WTC11 (cell line): ENCODE data around the gene MRPL55. TPM values are rescaled to one million over a fixed set of nuclear protein-coding genes. Genes with fewer than 3 reads are reported as not detected.

Source experiments
- ATAC-seq: fragments of 200-7000 bp; cut with Tn5 transposase; 2 replicates; pipeline ENCODE4 v1.10.0; 2021; ENCODE audit warnings: mild to moderate bottlenecking, moderate library complexity
- CTCF ChIA-PET: fragments of 300-600 bp; sonication (Branson Sonifier 250); formaldehyde crosslinking; loops from one replicate; lab custom pipeline; 2021; ENCODE audit warnings: antibody characterized with exemption; lab: Charles Lee
- POLR2A ChIA-PET: fragments of 350-600 bp; sonication (Branson Sonifier 250); formaldehyde crosslinking; loops from one replicate; lab custom pipeline; 2021; ENCODE audit warnings: antibody characterized with exemption; lab: Charles Lee
- DNase-seq: peaks from one replicate; pipeline ENCODE4 v3.0.0; 2021; ENCODE audit warnings: low spot score
- H3K27ac Mint-ChIP-seq: 2 replicates; pipeline ENCODE4 v1.8.0; 2021; ENCODE audit warnings: mixed read lengths
- H3K27me3 Mint-ChIP-seq: 2 replicates; pipeline ENCODE4 v1.8.0; 2021; ENCODE audit warnings: low read depth, mild to moderate bottlenecking, moderate library complexity, mixed read lengths
- H3K36me3 Mint-ChIP-seq: 2 replicates; pipeline ENCODE4 v1.8.0; 2021; ENCODE audit warnings: mixed read lengths
- H3K4me1 Mint-ChIP-seq: 2 replicates; pipeline ENCODE4 v1.8.0; 2022; ENCODE audit warnings: mixed read lengths
- H3K4me3 Mint-ChIP-seq: 2 replicates; pipeline ENCODE4 v1.8.0; 2021; ENCODE audit warnings: mild to moderate bottlenecking, moderate library complexity, mixed read lengths
- H3K9me3 Mint-ChIP-seq: 2 replicates; pipeline ENCODE4 v1.8.0; 2021; ENCODE audit warnings: mixed read lengths
- ATF6 ChIP-seq: sonication (generic); formaldehyde crosslinking; IDR thresholded peaks from 2 replicates; pipeline ENCODE4 v1.8.1; 2023; ENCODE audit warnings: mild to moderate bottlenecking, missing genetic modification reagents
- CREM ChIP-seq: sonication (generic); formaldehyde crosslinking; IDR thresholded peaks from 2 replicates; pipeline ENCODE4 v1.8.1; 2022; ENCODE audit warnings: mild to moderate bottlenecking, missing genetic modification reagents, moderate library complexity
- ESRRA ChIP-seq: sonication (generic); formaldehyde crosslinking; IDR thresholded peaks from 2 replicates; pipeline ENCODE4 v1.8.1; 2022; ENCODE audit warnings: mild to moderate bottlenecking, missing genetic modification reagents, borderline replicate concordance
- HMGA2 ChIP-seq: fragments of 250-450 bp; sonication (Bioruptor Pico); IDR thresholded peaks from 2 replicates; pipeline ENCODE4 v1.4.0; 2021; ENCODE audit warnings: mild to moderate bottlenecking, moderate library complexity
- NFE2L1 ChIP-seq: sonication (generic); formaldehyde crosslinking; IDR thresholded peaks from 2 replicates; pipeline ENCODE4 v1.8.1; 2023; ENCODE audit warnings: missing genetic modification reagents
- OVOL2 ChIP-seq: fragments of 250-450 bp; sonication (Bioruptor Pico); IDR thresholded peaks from 2 replicates; pipeline ENCODE4 v1.9.0; 2021; ENCODE audit warnings: mild to moderate bottlenecking, borderline replicate concordance
- RELA ChIP-seq: sonication (generic); formaldehyde crosslinking; IDR thresholded peaks from 2 replicates; pipeline ENCODE4 v1.8.1; 2022; ENCODE audit warnings: missing genetic modification reagents, mild to moderate bottlenecking, borderline replicate concordance
- RORB ChIP-seq: fragments of 250-450 bp; sonication (Bioruptor Pico); IDR thresholded peaks from 2 replicates; pipeline ENCODE4 v1.9.0; 2021; ENCODE audit warnings: mild to moderate bottlenecking
- SP1 ChIP-seq: sonication (generic); formaldehyde crosslinking; conservative IDR thresholded peaks from 2 replicates; pipeline ENCODE4 v1.8.1; 2022; ENCODE audit warnings: missing genetic modification reagents
- ZNF138 ChIP-seq: sonication (generic); formaldehyde crosslinking; conservative IDR thresholded peaks from 2 replicates; pipeline ENCODE4 v1.8.1; 2022; ENCODE audit warnings: mild to moderate bottlenecking, moderate library complexity, missing genetic modification reagents
- ZNF317 ChIP-seq: sonication (generic); formaldehyde crosslinking; IDR thresholded peaks from 2 replicates; pipeline ENCODE4 v1.8.1; 2023; ENCODE audit warnings: low read depth, mild to moderate bottlenecking, moderate library complexity, missing genetic modification reagents, borderline replicate concordance
- ZNF416 ChIP-seq: fragments of 250-450 bp; sonication (Bioruptor Pico); IDR thresholded peaks from 2 replicates; pipeline ENCODE4 v1.9.0; 2021; ENCODE audit warnings: mild to moderate bottlenecking, inconsistent platforms
- ZNF671 ChIP-seq: fragments of 250-450 bp; sonication (Bioruptor Pico); IDR thresholded peaks from 2 replicates; pipeline ENCODE4 v1.8.0; 2021; ENCODE audit warnings: mild to moderate bottlenecking
- total RNA-seq: library from RNA; stranded (reverse); gene quantifications from 3 replicates; pipeline ENCODE4 v1.2.3, GENCODE V29; 2021
- TF ChIP-seq, protein P1 (sequence below): sonication (generic); formaldehyde crosslinking; IDR thresholded peaks from 2 replicates; pipeline ENCODE4 v1.8.0; 2023; ENCODE audit warnings: mild to moderate bottlenecking, missing genetic modification reagents
- TF ChIP-seq, protein P2 (sequence below): sonication (generic); formaldehyde crosslinking; IDR thresholded peaks from 2 replicates; pipeline ENCODE4 v1.8.1; 2022; ENCODE audit warnings: low read depth, mild to moderate bottlenecking, moderate library complexity, missing genetic modification reagents, borderline replicate concordance
- TF ChIP-seq, protein P3 (sequence below): sonication (generic); formaldehyde crosslinking; IDR thresholded peaks from 2 replicates; pipeline ENCODE4 v1.8.1; 2023; ENCODE audit warnings: mild to moderate bottlenecking, missing genetic modification reagents, moderate library complexity
- TF ChIP-seq, protein P4 (sequence below): fragments of 250-450 bp; sonication (Bioruptor Pico); conservative IDR thresholded peaks from 2 replicates; pipeline ENCODE4 v1.9.0; 2021; ENCODE audit warnings: mild to moderate bottlenecking

The MRPL55 gene
- total RNA-seq, 1 experiment from 2014 or later, result 66.9 TPM

- 0 out of 2 replicates have a peak, but pooled peaks have one; percentile 36 for TF ChIP-seq ESRRA (CRISPR knock-in tag)
- no peak for TF ChIP-seq ZNF416 (CRISPR knock-in tag)
- no peak for TF ChIP-seq RORB (CRISPR knock-in tag)
- TF ChIP-seq CREM, result no peak
- TF ChIP-seq, protein P1, sequence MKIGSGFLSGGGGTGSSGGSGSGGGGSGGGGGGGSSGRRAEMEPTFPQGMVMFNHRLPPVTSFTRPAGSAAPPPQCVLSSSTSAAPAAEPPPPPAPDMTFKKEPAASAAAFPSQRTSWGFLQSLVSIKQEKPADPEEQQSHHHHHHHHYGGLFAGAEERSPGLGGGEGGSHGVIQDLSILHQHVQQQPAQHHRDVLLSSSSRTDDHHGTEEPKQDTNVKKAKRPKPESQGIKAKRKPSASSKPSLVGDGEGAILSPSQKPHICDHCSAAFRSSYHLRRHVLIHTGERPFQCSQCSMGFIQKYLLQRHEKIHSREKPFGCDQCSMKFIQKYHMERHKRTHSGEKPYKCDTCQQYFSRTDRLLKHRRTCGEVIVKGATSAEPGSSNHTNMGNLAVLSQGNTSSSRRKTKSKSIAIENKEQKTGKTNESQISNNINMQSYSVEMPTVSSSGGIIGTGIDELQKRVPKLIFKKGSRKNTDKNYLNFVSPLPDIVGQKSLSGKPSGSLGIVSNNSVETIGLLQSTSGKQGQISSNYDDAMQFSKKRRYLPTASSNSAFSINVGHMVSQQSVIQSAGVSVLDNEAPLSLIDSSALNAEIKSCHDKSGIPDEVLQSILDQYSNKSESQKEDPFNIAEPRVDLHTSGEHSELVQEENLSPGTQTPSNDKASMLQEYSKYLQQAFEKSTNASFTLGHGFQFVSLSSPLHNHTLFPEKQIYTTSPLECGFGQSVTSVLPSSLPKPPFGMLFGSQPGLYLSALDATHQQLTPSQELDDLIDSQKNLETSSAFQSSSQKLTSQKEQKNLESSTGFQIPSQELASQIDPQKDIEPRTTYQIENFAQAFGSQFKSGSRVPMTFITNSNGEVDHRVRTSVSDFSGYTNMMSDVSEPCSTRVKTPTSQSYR (CRISPR knock-in tag), result no peak
- TF ChIP-seq ZNF671 (CRISPR knock-in tag), result no peak
Observed at GRCh38 chr1:228108742-228109072, 392 bp downstream of the MRPL55 start (continued).

DNA sequence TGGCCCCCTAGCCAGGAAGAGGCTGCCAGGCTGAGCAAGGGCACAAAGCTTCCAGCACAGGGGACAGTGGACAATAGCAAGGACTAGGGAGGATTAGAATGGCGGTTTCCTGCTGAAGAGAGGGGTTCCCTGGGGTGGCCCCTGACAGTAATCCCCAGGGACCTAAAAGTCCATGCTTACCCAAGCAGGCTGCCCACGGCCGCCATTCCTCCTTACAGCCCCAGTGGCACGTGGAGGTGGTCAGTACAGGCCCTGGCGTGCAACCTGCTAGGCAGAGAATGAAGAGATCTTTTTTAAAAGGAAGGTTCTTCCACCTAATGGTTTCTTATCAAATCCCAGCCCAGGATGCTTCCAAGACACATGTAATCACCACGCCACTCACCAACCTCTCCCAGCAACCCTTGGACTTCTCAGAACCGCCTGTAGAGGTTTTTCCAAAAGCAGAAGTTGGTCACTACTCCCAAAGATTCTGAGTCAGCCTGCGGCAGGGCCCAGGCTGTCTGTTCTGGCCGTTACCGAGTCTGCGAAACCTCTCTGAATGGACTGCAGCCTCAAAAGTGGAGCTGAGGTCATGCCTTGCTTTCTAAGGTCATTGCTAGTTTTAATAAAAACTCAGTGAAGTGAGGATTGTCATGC lies 926 bp downstream of the MRPL55 start:
- DNase-seq (no peak), ATAC-seq (no peak)
- TF ChIP-seq ZNF317 (no peak), OVOL2 (no peak), NFE2L1 (CRISPR knock-in tag) (no peak)
- TF ChIP-seq, protein P2, sequence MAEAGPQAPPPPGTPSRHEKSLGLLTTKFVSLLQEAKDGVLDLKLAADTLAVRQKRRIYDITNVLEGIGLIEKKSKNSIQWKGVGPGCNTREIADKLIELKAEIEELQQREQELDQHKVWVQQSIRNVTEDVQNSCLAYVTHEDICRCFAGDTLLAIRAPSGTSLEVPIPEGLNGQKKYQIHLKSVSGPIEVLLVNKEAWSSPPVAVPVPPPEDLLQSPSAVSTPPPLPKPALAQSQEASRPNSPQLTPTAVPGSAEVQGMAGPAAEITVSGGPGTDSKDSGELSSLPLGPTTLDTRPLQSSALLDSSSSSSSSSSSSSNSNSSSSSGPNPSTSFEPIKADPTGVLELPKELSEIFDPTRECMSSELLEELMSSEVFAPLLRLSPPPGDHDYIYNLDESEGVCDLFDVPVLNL, result no peak
- TF ChIP-seq, protein P1 (CRISPR knock-in tag), result no peak
- Mint-ChIP-seq H3K27me3 (peaks cover 26% of the 10 kb centered on the region), H3K9me3 (no peaks in the 10 kb centered on the region), H3K27ac (peak overlapping the region; percentile 36), H3K4me3 (peak overlapping the region; percentile 89), H3K36me3 (peaks cover 13% of the 10 kb centered on the region), H3K4me1 (peaks cover 17% of the 10 kb centered on the region)
- ChIA-PET POLR2A (no interaction called here), CTCF (no interaction called here)

DNA sequence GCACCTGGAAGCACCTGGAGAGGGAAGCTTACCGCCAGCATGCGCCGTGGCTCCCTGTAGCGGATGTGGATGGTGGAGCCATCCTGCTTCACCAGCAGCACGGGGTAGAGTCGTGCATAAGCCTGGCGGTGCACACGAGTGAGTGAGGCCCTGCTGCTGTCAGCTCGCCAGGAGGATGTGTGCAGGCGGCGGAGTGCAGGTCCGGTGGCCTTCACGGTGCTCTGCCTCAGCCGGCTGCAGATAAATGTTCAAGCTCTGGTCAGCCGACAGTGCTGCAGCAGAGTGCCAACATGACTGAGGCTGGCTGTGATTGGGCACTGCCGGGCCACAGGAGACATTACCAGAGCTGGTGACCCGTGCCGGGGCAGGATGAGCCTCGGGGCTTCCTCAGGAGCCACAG lies 1.5 kb downstream of the MRPL55 start:
- ATAC-seq (no peak), DNase-seq (no peak)
- TF ChIP-seq RELA, result 0 out of 2 replicates have a peak, but pooled peaks have one; percentile 35
- TF ChIP-seq ZNF317, result no peak
- TF ChIP-seq OVOL2, result no peak
- peaks cover 13% of the 10 kb centered on the region for H3K36me3 Mint-ChIP-seq
- H3K4me1 Mint-ChIP-seq, result peaks cover 17% of the 10 kb centered on the region
- peaks cover 22% of the 10 kb centered on the region for H3K27me3 Mint-ChIP-seq
- POLR2A ChIA-PET, result no interaction called here
- H3K9me3 Mint-ChIP-seq, result no peaks in the 10 kb centered on the region
- no peak overlapping the region for H3K27ac Mint-ChIP-seq
- H3K4me3 Mint-ChIP-seq, result peak overlapping the region; percentile 89
- CTCF ChIA-PET, result interaction anchor here (1.3 kb wide), 1 partner anchor 106 kb away, joined by 3 read pairs; no protein-coding TSS in a partner anchor

- DNase-seq, result no peak
- CTCF ChIA-PET, result interaction anchor here (1.3 to 1.5 kb wide), 2 partner anchors 24 to 107 kb away, joined by 3 to 7 read pairs; no protein-coding TSS in a partner anchor
- H3K36me3 Mint-ChIP-seq, result peaks cover 13% of the 10 kb centered on the region
- no peaks in the 10 kb centered on the region for H3K9me3 Mint-ChIP-seq
- peaks cover 22% of the 10 kb centered on the region for H3K27me3 Mint-ChIP-seq
- H3K4me3 Mint-ChIP-seq, result no peak overlapping the region
- no peak for ATAC-seq
- no peak overlapping the region for H3K27ac Mint-ChIP-seq
- no peak for TF ChIP-seq HMGA2 (CRISPR knock-in tag)
- no peak for TF ChIP-seq ZNF138 (CRISPR knock-in tag)
- TF ChIP-seq ZNF671 (CRISPR knock-in tag), result no peak
- no peak for TF ChIP-seq SP1 (CRISPR knock-in tag)
- TF ChIP-seq, protein P3, sequence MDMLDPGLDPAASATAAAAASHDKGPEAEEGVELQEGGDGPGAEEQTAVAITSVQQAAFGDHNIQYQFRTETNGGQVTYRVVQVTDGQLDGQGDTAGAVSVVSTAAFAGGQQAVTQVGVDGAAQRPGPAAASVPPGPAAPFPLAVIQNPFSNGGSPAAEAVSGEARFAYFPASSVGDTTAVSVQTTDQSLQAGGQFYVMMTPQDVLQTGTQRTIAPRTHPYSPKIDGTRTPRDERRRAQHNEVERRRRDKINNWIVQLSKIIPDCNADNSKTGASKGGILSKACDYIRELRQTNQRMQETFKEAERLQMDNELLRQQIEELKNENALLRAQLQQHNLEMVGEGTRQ (CRISPR knock-in tag), result no peak
- TF ChIP-seq, protein P4, sequence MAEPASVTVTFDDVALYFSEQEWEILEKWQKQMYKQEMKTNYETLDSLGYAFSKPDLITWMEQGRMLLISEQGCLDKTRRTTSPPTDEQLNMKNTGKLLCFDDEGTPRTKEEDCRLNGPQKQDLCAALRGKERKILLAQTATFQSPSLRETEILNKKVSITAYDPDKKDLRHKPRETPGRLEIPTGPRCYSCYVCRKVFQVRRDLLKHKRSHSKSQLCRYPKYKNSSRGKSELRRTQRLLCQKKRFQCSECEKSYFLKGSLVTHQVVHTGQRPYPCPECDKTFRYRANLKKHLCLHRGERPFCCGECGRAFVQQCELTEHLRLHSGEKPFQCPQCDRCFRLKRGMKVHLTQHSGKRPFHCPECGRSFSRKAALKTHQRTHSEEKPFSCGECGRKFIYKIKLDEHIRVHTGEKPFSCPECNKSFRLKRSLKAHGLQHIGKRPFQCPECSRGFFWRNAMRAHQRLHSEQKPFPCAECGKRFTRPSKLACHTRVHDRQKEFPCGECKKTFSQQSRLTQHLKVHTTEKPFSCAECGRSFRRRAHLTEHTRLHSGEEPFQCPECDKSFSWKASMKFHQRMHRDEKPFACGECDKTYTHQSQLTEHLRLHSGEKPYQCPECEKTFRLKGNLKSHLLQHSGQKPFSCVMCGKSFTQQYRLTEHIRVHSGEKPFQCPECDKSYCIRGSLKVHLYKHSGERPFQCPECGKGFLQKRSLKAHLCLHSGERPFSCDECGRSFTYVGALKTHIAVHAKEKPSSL (CRISPR knock-in tag), result no peak
- TF ChIP-seq RELA, result no peak
- TF ChIP-seq ATF6 (CRISPR knock-in tag), result no peak
- TF ChIP-seq, all 79 proteins: peak for 0
- peaks cover 17% of the 10 kb centered on the region for H3K4me1 Mint-ChIP-seq
- POLR2A ChIA-PET, result no interaction called here
Observed at GRCh38 chr1:228106800-228107054, 2.4 kb downstream of the MRPL55 start.
